ENCODE results near the gene NAXD.

GRCh38 chr13:110626521-110626920 lies 11.2 kb downstream of the NAXD start:
- no peak for TF ChIP-seq POLR2A (IDR thresholded peaks at IDR 0.05)
- TF ChIP-seq CTCF (IDR thresholded peaks at IDR 0.05 in 8 of 11, conservative IDR thresholded peaks at IDR 0.05 in 3 of 11), result no peak

Data from spleen (tissue), 7 donors.